Mucosa of descending colon (tissue), 3 donors: Measurements from ENCODE around the gene CDKN2D. TPM values are rescaled to one million over a fixed set of nuclear protein-coding genes. Genes with fewer than 3 reads are reported as not detected.

Experiments used
- ATAC-seq: fragments of 200-7000 bp; cut with Tn5 transposase; one replicate; pipeline ENCODE4 v1.9.1; 2020; ENCODE audit warnings: mild to moderate bottlenecking, moderate library complexity
- DNase-seq, 3 donors: peaks; one replicate each; pipeline ENCODE4 v3.0.0-alpha.2; 2020
- H3K36me3 ChIP-seq: fragments of 200-600 bp; one replicate; pipeline ENCODE4 v1.8.0; 2021; ENCODE audit warnings: low read depth, mild to moderate bottlenecking
- H3K4me1 ChIP-seq: fragments of 200-600 bp; one replicate; pipeline ENCODE4 v1.8.0; 2021; ENCODE audit warnings: low read depth, mild to moderate bottlenecking
- H3K4me3 ChIP-seq: fragments of 200-600 bp; one replicate; pipeline ENCODE4 v1.8.0; 2021; ENCODE audit warnings: mild to moderate bottlenecking
- H3K9me3 ChIP-seq: fragments of 200-600 bp; one replicate; pipeline ENCODE4 v1.8.0; 2021; ENCODE audit warnings: mild to moderate bottlenecking
- CTCF ChIP-seq: fragments of 200-600 bp; IDR thresholded peaks from one replicate; pipeline ENCODE4 v1.8.0; 2022; ENCODE audit warnings: antibody characterized with exemption, mild to moderate bottlenecking
- intact Hi-C, 2 donors: fragments of 100-400 bp; cut with DNase I in 1 of 2; cut with micrococcal nuclease in 1 of 2; formaldehyde crosslinking; loops; one replicate each; pipeline versions ENCODE4 v1.11.0 to v1.11.1; 2022; cut with DNase I, micrococcal nuclease
- total RNA-seq, 3 donors: library from RNA; stranded (reverse); fragmentation: NEBNext Ultra II Directional in 2 of 3; extraction: Animal tissue kit (Norgen Biotek cat#: 25700) in 2 of 3; gene quantifications; one replicate each; pipeline versions ENCODE4 v1.2.1 to v1.2.4, GENCODE V29; 2021 to 2023
- donor health status: DM: no; HTN: no; CAD: no; lungs with moderate emphysema.
- donor health status: DM: no; HTN: no; CAD: no.
- donor health status: DM: no; HTN: yes; CAD: no.

CDKN2D gene
- total RNA-seq, 3 donors from 2014 or later: 6.1 to 12.1 (median 11.9) TPM

GRCh38 chr19:10560154-10560553, 8.6 kb downstream of the CDKN2D start:
- TF ChIP-seq CTCF: no peak
- intact Hi-C loops: no loop called here
- no peaks in the 10 kb centered on the region for H3K9me3 ChIP-seq
- H3K36me3 ChIP-seq: no peaks in the 10 kb centered on the region
- no peak for ATAC-seq
- no peak overlapping the region for H3K4me3 ChIP-seq
- peaks cover 4% of the 10 kb centered on the region for H3K4me1 ChIP-seq
- no peak for DNase-seq

GRCh38 chr19:10557603-10558197, 11.1 kb downstream of the CDKN2D start:
- no peaks in the 10 kb centered on the region for H3K36me3 ChIP-seq
- ATAC-seq (no peak), DNase-seq (no peak)
- peaks cover 8% of the 10 kb centered on the region for H3K4me1 ChIP-seq
- intact Hi-C loops: no loop called here
- H3K4me3 ChIP-seq: no peak overlapping the region
- no peaks in the 10 kb centered on the region for H3K9me3 ChIP-seq
- TF ChIP-seq CTCF: no peak

GRCh38 chr19:10555610-10555973, 13.2 kb downstream of the CDKN2D start:
- intact Hi-C loops: no loop called here
- DNase-seq (no peak), ATAC-seq (no peak)
- H3K4me3 ChIP-seq: no peak overlapping the region
- H3K9me3 ChIP-seq: no peaks in the 10 kb centered on the region
- peaks cover 12% of the 10 kb centered on the region for H3K4me1 ChIP-seq
- no peaks in the 10 kb centered on the region for H3K36me3 ChIP-seq
- TF ChIP-seq CTCF: no peak

GRCh38 chr19:10554760-10555609, 13.8 kb downstream of the CDKN2D start:
- H3K4me3 ChIP-seq: no peak overlapping the region
- no peaks in the 10 kb centered on the region for H3K9me3 ChIP-seq
- ATAC-seq (no peak), DNase-seq (no peak)
- intact Hi-C loops: no loop called here
- H3K36me3 ChIP-seq: peaks cover 4% of the 10 kb centered on the region
- TF ChIP-seq CTCF: no peak
- H3K4me1 ChIP-seq: peaks cover 18% of the 10 kb centered on the region

- DNase-seq: peak; percentile 30 to 75 (median 63)
- H3K36me3 ChIP-seq: peaks cover 14% of the 10 kb centered on the region
These were observed 14.8 kb downstream of the CDKN2D start for GRCh38 chr19:10553943-10554381.

More at GRCh38 chr19:10553943-10554381, 14.8 kb downstream of the CDKN2D start:
- Histone ChIP-seq H3K4me1 (peaks cover 27% of the 10 kb centered on the region), H3K4me3 (no peak overlapping the region), H3K9me3 (no peaks in the 10 kb centered on the region)
- peak; percentile 48 for ATAC-seq
- no peak for TF ChIP-seq CTCF
- intact Hi-C loops: no loop called here
